Stimulated activated CD4-positive, alpha-beta T cell treated with anti-CD3 and anti-CD28 coated beads, Interleukin-4, amount 100 ng/mL, for 48 hours (primary cell): ENCODE data around the gene TMTC4.
"Not testable (repeated sequence)": the region's sequence is repeated elsewhere in the genome, so short reads cannot be mapped to it uniquely, and the experiment has no call there.

Experiments used
- DNase-seq, 2 donors: peaks; one replicate each; pipeline ENCODE4 v3.0.0-alpha.2; 2020; ENCODE audit warnings: low read depth in 2 of 2

The TMTC4 gene, protein sequence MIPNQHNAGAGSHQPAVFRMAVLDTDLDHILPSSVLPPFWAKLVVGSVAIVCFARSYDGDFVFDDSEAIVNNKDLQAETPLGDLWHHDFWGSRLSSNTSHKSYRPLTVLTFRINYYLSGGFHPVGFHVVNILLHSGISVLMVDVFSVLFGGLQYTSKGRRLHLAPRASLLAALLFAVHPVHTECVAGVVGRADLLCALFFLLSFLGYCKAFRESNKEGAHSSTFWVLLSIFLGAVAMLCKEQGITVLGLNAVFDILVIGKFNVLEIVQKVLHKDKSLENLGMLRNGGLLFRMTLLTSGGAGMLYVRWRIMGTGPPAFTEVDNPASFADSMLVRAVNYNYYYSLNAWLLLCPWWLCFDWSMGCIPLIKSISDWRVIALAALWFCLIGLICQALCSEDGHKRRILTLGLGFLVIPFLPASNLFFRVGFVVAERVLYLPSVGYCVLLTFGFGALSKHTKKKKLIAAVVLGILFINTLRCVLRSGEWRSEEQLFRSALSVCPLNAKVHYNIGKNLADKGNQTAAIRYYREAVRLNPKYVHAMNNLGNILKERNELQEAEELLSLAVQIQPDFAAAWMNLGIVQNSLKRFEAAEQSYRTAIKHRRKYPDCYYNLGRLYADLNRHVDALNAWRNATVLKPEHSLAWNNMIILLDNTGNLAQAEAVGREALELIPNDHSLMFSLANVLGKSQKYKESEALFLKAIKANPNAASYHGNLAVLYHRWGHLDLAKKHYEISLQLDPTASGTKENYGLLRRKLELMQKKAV

GRCh38 chr13:100674572-100674871 is at the start of gene TMTC4:
TSS of gene TMTC4 (minus strand) at chr13:100674795. CDS start at chr13:100670362, 4,433 bp downstream.
- DNase-seq = no peak

GRCh38 chr13:100722517-100722916 is 47.9 kb upstream of the TMTC4 start:
- DNase-seq = no peak

DNA sequence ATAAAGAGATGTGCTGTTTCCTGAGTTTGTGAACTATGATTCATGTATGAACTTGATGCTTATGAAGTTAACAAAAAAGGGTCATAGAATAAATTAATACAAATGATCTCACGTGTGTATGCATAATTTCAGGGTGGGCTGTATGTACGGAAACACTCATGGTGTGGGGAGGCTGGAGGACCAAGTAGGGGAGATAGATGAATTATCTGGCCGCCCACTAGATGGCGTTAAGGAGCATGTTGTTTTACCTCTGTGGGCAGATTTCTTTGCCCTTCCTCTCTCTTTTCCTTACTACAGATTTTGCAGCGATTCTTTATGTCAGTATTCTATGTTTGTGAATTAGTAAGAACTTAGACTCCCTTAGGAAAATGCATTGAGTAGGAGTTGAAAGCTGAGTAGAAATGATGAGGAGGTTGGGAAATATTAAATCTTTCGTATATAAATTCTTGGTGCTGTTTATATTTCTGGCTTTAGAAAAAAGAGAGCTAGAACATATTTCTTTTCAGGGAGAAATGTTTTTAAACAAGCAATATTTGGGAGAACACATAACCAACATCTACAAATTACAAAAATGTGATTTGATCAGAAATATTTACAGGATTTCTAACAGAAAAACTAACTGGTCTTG is 47.4 kb upstream of the TMTC4 start:
- DNase-seq = peak; percentile 49

DNA sequence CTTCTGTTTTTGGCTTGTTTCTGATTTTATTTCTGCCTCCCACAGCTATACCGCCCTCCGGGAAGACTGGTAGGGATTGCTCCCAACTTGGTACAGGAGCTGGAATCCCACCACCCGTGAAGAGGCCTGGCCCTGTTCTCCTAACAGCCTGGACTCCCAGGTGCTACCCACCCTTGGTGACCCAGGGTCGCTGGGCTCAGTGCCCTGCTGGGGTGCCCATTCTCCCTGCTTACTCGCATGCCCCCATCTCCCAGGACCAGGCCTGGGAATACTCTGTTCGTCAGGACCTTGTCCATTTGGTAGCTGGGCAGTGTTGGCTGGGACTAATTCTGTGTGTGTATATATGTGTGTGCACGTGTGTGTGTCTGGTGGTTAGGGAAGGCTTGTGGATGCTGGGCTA is 41.0 kb upstream of the TMTC4 start:
- no peak for DNase-seq

- DNase-seq = no peak
Observed at GRCh38 chr13:100714478-100714877, 39.9 kb upstream of the TMTC4 start.

- no peak for DNase-seq
Observed at GRCh38 chr13:100710176-100710575, 35.6 kb upstream of the TMTC4 start.

DNA sequence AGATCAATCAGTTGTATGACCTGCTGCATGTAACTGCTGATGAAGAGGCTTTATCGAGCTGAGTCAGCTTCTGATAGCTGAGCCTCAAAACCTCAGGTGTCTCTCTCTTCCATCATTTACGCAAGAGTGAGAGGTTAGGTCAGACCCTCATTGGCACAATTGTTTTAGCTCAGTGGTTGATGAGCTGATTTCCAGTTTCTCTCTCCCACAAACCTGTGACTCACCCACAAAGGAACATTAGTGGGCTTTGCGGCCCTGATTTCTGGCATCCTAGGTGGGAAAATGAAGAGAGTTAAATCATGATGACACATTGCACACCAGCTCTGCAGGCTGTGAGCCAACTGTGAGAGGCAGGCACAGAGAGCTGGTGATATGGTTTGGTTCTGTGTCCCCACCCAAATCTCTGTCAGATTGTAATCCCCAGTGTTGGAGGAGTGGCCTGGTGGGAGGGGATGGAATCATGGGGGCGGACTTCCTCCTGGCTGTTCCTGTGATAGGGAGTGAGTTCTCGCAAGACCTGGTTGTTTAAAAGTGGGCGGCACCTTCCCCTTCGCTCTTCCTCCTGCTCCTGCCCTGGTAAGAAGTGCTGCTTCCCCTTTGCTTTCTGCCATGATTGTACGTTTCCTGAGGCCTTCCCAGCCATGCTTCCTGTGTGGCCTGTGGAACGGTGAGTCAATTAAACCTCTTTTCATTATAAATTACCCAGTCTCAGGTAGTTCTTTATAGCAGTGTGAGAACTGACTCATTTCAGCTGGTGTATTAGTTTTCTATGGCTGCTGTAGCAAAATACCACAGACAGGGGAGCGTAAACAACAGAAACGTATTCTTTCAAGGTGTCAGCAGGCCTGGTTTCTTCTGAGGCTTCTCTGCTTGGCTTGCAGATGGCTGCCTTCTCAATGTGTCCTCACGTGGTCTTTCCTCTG is 33.5 kb upstream of the TMTC4 start:
- peak in 1 of 2 donors; percentile 13 for DNase-seq

DNA sequence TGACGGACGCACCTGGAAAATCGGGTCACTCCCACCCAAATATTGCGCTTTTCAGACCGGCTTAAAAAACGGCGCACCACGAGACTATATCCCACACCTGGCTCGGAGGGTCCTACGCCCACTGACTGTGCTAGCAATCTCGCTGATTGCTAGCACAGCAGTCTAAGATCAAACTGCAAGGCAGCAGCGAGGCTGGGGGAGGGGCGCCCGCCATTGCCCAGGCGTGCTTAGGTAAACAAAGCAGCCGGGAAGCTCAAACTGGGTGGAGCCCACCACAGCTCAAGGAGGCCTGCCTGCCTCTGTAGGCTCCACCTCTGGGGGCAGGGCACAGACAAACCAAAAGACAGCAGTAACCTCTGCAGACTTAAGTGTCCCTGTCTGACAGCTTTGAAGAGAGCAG is 23.7 kb upstream of the TMTC4 start:
- not testable (repeated sequence) for DNase-seq

DNA sequence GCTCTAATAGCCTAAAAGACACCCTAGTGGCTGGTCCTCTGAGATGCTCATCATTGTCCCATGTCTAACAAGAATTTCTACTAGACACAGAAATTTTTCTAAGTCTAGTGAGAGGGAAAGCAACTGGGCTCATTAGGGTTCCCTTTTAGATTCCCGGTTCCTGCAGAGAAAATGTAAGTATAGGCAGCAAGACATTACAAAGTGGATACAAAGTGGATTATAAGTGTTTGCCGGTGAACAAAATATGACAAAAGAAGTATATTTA is 20.8 kb upstream of the TMTC4 start:
- no peak for DNase-seq

DNA sequence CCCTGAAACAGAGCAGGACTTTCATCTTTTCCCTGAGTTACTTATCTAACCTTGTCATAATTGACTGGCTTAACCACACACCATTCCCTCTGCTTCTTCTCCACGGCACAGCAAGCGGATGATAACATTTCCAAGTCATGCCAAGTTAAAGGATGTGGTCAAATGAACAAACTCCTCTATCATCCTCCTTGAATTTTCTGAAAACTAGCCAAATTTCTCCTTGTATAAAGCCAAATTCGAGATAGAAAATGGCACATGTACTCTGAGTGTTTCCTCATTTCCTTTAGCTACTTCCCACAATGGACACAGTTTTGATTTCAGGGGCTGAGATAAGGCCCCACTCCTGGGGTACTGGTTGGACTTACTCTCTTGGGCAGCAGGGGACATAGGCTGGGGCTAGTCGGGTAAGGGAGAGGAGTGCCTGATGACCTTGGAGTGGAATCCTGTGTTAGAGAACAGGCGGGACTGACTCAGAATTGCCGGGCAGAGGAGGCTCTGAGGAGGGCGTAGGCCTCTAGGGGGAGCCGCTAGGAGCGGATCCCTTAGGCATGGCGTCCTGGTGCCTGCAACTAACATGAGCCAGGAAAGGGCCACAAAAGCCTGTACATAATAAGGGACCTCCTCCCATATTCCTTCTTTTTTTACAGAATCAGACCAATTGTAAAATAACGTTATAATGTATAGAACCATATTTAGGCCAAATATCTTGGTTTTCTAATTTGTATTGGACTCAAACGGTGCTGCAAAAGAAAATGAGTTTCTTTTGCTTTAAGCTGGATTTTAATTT is 20.3 kb upstream of the TMTC4 start:
- no peak for DNase-seq

DNA sequence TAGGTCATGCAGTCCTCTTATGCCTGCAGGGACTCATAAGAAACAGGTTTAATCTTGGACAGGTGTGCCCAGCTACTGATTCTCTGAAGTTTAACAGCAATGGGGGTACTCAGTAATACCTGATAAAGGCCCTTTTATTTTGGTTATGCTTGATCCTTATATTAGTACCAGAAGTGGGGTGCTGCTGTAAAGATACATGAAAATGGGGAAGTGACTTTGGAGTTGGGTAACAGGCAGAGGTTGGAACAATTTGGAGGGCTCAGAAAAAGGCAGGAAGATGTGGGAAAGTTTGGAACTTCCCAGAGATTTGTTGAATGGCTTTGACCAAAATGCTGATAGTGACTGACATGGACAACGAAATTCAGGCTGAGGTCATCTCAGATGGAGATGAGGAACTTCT is 14.6 kb upstream of the TMTC4 start:
- no peak for DNase-seq

- no peak for DNase-seq
Observed at GRCh38 chr13:100680131-100680530, 5.5 kb upstream of the TMTC4 start.

- not testable (repeated sequence) for DNase-seq
Observed at GRCh38 chr13:100677128-100677527, 2.5 kb upstream of the TMTC4 start.

DNA sequence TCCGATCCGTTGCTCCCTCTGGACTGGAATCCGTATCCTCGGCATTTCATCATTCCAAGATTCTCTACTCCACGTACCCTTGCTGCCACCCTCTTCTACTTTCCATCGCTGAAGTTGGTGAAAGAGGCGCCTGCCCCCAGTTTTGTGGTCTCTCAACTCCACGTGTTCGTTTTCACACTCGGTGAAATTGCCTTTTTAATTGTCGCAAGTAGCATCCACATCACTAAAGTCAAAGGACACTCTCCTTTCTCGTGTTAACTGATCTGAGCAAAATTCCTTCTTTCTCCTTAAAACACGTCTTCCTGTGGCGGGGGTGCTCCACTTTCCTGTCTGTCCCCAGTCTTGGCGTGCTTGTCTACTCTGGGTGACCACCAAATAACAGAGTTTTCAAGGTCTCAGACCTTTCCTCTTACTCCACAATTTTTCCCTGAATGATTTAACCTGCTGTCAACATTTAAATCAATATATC is 1.1 kb upstream of the TMTC4 start:
- peak in 1 of 2 donors; percentile 10 for DNase-seq

- DNase-seq = peak; percentile 98 to 99
Observed at GRCh38 chr13:100674872-100675660, 471 bp upstream of the TMTC4 start.

DNA sequence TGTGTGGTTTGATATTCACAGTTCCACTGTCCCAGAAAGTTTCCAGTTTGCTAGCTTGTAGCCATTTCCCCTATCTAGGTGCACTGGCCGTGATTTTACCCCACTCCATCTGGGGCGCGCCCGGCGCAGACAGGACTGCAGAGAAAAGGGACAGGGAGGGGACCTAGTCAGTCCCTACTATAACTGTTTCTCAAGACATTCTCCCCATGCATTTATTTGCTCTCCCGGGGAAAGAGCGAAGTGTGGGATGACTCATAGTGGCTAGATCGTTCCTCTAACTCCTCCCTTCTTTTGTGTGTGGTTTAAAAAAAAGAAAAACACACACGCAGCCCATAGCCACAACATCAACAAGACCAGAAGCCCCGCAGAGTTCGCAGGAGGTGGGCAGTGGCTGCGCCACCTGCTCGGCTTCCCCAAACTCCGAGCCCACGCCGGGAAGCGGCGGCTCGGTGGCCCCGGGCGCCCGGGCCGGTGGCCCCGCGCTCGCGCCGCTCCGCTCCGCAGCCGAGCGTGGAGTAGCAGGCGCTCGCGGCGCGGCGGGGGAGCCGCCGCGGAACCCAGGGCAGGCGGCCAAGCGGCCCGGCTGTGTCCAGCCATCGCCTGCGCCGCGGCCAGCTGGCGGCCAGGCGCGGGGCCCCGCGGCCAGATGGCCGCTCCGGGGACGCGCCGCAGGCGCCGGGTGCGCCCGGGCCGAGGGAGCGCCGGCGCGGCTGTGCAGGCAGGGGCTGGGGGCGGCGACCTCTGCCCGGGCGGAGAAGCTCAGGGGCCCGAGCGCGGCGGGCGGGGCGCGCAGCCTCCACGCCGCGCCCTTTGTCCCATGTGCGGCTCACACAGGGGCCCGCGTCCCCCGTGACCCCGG is 653 bp downstream of the TMTC4 start:
- DNase-seq = peak; percentile 8 to 26

DNA sequence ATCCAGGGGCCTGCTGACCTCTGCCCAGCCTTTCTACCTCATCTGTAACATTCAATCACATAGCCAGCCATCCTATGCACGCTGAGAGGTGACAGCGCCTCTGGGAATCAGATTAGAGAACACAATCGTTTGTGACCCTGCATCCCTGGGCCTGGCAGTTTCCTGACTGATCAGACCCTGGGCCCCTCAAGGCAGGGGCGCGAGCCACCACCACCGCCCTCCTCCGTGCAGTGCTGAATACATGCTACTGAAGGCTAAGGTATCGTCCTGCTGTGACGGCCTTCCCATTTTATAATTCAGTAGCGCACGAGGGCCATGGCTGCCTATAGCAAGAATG is 1.3 kb downstream of the TMTC4 start:
- DNase-seq = no peak

GRCh38 chr13:100671389-100672182 is 3.0 kb downstream of the TMTC4 start:
- DNase-seq = no peak

- DNase-seq = no peak
Observed at GRCh38 chr13:100668408-100668807, 6.2 kb downstream of the TMTC4 start.
